Epidermal melanocyte (primary cell): Measurements from ENCODE around the gene RAI1.

Experiments used
- DNase-seq: peaks from one replicate; pipeline ENCODE4 v3.0.0; 2011; ENCODE audit warnings: low spot score; ENCODE audit not compliant: insufficient read length

Gene RAI1

DNA sequence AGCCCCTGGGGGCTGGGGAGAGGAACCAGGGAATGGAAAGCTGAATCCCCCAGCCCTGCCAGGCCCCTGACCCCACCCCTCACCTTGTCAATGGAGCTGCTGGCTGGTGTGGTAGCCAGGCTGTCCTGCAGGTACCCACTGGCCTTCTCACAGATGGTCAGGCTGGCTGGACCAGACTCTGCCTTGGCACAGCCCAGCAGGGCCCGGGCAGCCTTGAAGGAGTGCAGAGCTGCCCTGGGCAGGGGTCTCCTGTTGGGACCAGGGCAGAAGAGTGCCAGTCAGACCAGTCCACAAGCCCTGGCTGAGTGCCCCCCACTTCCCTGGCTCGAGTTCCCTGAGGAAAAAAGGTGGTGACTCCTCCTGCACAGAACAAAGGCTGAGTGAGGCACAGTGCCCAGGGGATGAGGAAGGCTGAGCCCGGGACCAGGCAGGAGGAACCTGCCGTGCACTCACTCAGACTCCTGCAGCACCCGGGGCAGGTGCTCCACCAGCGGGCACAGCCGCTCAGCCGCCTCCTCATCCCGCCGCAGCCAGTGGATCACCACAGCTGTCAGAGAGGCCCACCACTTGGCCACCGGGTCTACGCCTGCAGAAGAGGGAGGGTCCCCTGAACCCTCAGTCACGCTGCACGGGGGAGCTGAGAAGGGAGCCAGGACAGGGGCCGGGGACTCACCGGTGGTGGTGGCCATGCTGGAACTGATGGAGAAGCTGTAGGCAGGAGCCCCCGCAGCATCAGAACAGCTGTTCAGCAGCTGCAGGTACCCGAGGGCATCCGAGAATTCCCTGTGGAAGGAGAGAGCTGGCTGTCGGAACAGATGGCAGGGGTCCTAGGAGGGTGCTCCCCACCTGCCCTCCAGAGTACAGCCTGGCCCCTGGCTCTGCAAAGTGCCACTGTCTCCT is 133.2 kb downstream of the RAI1 start:
- DNase-seq: no peak

DNA sequence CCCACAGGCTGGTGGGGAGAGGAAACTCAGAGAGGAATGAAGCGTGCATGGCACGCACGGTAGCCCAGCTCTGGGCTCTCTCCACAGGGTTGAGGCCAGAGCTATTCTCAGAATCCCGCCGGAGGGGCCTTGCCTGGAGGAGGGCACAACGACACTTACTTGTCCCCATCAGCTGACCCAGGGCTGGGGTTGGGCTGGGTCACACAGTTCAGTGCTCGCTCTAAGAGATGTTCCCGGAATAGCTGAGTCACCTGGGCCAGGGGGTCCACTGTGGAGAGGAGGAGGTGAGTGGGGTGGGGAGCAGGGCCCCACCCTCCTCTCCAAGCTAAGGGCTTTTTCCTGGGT is 133.8 kb downstream of the RAI1 start:
- DNase-seq: no peak

GRCh38 chr17:17815436-17816200 is 134.4 kb downstream of the RAI1 start:
- peak; percentile 93 for DNase-seq

DNA sequence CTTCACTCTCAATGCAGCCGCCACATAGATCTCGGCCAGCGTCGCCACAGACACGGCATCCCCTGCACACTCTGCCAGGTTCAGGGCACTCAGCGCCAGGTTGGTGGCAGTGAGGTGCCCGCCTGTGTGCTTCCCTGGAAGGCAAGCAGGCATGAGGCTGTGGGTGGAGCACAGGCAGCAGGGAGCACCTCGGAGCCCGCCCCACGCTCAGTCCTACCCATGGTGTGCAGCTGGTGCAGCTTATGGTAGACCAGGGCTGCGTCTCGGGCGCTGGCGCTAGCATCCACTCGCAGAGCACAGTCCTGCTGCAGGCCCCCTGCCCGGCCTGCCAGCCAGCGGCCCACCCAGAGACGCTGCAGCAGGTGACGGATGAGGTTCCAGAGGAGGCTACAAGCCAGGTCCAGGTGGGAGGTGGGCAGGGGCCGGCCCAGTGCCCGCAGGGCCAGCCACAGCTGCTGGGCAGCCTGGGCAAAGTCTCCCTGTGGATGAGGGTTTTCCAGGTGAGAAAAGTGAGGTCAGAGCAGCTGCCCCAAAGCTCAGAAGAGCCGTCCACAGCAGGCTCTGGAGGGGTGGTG is 135.1 kb downstream of the RAI1 start:
- no peak for DNase-seq

DNA sequence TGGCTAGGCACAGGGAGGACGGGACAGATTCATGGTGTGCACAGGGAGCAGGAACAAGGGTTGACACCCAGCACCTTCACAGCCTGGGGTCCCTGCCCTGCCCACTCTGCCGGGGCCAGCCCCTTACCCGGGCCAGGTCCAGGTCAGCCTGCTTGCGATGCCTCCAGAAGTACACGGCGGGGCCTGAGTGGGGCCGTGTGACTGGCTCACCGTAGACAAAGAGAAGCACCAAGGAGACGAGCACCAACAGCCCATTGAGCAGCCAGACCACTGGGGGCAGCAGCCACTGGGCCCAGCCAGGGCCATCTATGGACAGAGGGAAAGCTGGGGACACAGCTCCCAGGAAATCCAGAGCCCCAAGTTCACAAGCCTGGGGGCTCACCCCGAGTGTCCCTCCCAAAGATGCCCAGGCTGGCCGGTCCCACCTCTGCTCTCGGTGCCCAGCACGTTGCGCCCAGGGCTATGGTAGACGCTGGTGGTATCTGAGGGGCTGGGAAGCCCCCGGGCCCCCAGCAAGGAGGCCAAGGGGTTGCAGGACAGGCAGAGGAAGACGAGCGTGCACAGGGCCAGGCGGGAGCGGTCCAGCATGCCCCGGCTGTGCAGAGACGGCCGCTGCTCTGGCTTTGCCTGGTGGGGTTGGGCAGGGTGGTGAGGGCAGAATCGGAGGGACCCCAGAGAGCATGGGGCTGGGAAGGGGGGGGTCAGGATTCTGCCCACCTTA is 135.7 kb downstream of the RAI1 start:
- DNase-seq: no peak

- DNase-seq: no peak
Observed at GRCh38 chr17:17817552-17817947, 136.3 kb downstream of the RAI1 start.

DNA sequence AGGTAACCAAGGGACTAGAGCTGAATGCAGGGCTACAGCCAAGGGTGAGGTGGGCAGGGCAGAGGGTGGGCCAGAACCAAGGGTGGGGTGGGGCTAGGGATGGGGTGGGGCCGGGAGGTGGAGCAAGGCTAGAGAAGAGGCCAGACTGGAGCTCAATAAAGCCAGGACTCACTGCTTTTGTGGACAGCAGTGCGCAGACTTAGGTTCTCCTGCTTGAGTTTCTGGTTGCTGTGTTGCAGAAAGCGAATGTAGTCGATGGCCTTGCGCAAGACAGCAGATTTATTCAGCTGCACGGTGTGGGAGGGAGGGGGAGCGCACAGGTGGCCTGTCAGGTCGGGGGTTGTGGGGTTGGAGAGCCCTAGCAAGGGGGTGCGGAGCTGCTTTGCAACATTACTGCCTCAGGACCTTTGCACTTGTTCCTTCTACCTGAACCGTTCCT is 136.8 kb downstream of the RAI1 start:
- peak; percentile 64 for DNase-seq

DNA sequence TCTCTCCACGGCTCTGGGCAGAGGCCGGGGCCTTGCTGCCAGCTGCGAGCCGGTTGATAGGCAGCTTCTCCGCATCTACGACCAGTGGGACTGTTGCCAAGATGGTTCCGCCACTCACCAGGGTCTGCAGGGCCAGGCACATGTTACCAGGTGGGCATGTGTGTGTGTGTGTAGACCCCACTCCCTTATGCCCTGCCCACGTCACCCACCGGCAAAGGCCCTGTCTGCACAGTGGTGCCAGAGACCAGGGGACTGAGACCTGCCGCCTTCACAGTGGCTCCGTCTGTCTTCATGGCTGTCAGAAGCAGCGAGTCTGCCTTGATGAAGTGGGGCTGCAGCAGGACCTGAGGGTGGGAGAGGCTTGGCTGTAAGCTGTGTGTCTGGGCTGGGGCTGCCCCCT is 137.9 kb downstream of the RAI1 start:
- DNase-seq: no peak

DNA sequence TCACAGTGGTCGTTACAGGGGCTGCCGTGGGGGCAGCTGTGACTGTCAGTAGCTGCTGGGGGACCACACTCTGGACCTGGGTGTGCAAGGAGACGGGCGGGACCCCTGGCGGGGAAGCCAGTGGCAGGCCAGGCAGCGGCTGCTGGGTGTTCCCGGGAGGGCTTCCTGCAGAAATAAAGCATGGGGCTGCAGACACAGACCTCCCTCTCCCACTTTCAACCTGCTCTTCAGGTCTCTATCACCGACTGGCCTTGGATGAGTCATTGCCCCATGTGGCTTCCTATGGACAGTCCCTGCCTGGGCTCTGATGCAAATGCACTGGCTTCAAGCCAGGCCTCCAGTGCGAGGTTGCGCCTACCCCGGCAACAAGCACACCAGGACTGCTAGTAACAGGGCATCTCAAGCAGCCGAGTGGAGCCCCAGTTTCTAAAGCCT is 138.3 kb downstream of the RAI1 start:
- peak; percentile 68 for DNase-seq

DNA sequence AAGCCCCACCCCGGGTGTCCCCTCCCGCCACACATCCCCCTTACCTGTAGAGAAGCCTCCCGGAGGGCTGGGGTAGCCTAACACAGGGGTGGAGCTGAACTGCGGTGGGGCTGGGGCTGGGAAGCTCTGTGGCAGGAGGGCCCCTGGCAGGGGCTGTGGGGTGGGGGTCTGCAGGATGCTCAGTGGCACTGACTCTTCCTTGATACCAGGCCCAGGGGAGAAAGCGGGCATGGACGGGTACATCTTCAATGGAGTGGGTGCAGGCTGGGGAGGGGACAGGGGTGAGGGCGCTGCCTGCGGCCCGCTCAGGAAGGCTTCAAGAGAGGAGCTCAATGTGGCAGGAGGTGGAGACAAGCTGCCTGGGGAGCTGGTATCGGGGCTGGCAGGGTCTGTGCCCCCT is 138.8 kb downstream of the RAI1 start:
- DNase-seq: no peak

DNA sequence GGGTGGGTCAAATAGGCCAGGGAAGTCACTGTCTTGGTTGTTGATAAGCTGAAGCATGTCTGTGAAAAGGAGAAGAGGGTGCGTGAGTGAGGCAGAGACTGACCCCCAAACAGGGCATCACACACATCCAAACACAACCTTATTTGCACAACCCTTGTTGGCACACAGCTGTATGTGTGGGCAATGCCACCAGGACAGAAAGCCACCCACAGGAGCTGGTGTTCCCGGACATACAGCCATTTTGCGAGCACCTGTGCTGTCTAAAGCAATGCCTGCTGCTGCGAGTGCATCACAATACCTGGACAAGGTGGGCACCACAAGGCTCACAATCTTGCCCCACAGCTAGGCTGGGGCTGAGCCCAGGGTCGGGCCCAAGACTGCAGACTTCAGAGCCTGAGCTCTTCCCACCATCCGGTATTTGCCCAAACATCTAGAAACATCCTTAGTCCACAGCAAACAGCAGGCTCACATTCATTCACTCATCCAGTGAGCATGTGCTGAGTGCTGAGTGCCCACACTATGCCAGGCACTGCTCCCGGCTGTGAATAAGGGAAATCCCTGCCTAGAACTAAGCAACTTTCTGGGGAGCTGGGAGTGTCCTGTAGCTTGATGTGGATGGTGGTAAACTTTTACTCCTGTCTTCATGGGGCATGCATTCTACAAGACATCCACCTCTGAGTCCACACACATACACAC is 139.4 kb downstream of the RAI1 start:
- no peak for DNase-seq

DNA sequence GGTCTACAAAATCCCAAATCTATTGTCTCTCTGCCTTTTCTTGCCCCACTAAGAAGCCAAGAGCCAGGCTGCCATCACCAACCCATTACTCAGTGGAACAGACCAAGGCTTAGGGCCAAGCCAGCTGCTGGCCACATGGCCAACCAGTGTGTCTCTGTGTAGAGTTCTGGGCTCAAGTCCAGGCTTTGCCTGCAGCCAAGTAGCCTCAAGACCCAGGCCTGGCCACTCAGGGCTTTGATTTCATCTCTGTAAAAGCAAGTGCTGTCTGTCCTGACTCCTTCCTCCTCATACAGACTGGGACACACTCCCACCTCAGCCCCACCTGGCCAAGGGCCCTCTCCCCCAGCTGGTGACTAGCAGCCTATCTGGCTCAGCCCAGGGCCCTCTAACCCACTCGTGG is 140.9 kb downstream of the RAI1 start:
- DNase-seq: peak; percentile 76

DNA sequence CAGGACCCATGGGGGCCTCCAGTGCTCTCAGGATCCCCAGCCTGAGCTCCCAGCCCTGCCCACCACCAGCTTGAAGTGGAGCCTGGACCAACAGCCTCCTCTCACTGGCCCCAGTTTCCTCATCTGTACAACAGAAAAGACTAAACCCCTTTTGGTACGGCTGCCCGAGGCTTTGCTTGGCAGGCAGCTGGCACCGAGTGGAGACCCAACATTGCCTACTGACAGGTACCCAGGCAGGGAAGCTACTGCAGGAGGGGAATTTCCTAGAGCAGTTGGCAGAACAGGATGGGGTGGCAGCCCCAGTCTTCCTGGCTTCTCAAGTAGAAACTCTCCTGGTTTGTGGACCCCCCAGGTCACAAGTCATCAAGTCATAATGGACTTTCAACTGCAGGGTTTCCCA is 141.4 kb downstream of the RAI1 start:
- DNase-seq: no peak

DNA sequence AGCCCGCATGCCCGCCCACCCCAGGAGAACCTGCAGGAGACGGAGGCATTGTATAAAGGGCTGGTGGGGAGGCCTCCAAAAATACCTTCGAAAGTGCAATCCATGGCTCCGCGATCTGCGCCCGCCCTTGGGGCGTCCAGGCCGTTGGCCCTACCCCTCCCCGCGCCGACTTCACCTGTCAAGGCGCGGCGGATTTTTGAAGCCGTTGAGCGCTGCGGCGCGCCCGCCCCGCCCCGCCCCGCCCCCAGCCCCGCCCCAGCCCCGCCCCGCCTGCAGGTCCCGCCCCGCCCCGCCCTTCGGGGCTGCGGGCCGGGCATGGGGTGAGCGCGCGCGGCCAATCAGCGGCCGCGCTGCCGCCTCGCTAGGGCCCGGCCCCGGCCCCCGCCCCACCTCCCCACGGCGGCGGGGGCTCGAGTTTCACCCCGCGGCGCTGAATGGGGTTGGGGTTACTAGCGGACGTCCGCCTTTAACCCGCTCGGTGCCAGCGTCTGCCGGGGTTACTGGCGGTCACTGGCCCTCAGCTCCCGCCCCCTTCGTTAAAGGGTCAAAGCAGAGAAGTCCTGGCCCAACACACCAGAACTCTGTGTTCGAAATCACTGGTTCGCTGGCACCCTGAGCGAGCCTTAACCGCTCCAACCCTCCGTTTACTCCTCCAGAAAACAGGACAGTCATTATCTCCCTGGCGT is 142.3 kb downstream of the RAI1 start:
- DNase-seq: peak; percentile 98

GRCh38 chr17:17824119-17824782 is 143.0 kb downstream of the RAI1 start:
- DNase-seq: no peak

DNA sequence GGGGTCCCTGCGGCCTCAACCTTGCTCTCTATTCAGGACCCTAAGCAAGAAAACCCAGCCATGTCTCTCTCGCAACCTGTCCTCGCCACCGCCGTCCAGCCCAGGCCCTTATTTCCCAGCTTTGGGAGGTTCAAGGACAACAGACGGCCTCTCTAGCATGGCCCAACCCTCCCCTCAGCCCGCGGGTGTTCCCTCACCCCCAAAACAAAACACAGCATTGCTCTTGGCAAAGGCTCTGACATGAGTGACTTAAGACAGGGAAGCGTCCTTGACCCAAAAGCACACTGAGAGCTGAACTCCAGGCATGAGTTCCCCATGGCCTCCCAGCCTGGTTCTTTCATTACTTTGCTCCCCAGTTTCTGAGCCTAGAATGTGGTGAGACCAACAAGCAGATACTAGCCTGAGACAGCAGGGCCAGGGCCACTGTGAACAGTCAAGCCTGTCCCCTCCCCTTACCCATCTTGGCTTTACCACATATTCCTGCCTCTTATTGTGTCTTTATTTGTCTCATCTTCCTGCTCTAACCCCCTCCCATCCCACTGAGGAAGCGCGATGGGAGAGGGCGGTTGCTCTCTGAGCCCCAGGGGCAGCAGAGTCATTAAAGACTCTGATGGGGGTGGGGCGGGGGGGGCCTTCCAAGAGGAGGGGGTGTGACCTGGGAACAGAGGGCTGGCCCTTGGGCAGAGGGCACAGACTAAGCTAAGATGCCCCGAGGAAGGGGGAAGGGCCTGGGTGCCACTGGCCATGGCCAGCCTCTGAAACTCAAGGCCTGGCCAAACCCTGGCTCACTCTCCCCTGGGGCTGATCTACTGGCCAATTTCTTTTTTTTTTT is 143.7 kb downstream of the RAI1 start:
- peak; percentile 74 for DNase-seq

DNA sequence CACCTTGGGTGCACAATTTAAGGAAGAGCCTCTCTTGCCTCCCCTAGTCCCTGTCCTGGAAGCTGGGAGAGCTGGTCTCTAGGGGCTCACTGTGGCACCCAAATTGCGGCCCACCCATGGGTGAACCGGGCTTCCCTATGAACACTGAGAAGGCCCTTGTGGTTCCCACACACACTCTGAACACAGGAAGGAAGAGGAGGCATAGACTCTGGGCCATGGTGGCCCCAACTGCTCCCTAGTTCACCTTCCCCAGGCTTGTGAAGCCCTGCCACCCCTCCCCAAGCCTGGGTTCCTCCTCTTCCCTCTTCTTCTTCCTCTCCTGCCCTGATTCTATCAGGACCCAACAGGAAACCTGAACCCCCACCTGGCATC is 145.1 kb downstream of the RAI1 start:
- DNase-seq: no peak

GRCh38 chr17:17826942-17827785 is 145.9 kb downstream of the RAI1 start:
- no peak for DNase-seq
